Embryonic facial prominence (tissue), 1 donor: ENCODE results near the gene PKP1.

Experiments
- DNase-seq: peaks from one replicate; pipeline ENCODE4 v3.0.0-alpha.2; 2016; ENCODE audit errors: extremely low spot score

PKP1 gene

GRCh38 chr1:201280884-201281283 lies 2.4 kb upstream of the PKP1 start:
- DNase-seq: no peak

- no peak for DNase-seq
Measured at GRCh38 chr1:201281573-201281972, 1.7 kb upstream of the PKP1 start.

GRCh38 chr1:201282216-201282615 lies 1.1 kb upstream of the PKP1 start:
- no peak for DNase-seq

GRCh38 chr1:201283836-201284553 lies 689 bp downstream of the PKP1 start:
- DNase-seq: no peak

GRCh38 chr1:201284636-201285035 lies 1.3 kb downstream of the PKP1 start:
- no peak for DNase-seq

- DNase-seq: no peak
Measured at GRCh38 chr1:201285846-201286245, 2.5 kb downstream of the PKP1 start.

- DNase-seq: no peak
Measured at GRCh38 chr1:201286445-201286844, 3.1 kb downstream of the PKP1 start.

GRCh38 chr1:201288007-201288406 lies 4.7 kb downstream of the PKP1 start:
- no peak for DNase-seq

- DNase-seq: no peak
Measured at GRCh38 chr1:201288765-201289164, 5.5 kb downstream of the PKP1 start.

- no peak for DNase-seq
Measured at GRCh38 chr1:201290551-201290950, 7.2 kb downstream of the PKP1 start.

- DNase-seq: no peak
Measured at GRCh38 chr1:201291916-201292315, 8.6 kb downstream of the PKP1 start.

GRCh38 chr1:201294876-201295275 lies 11.6 kb downstream of the PKP1 start:
- DNase-seq: no peak

GRCh38 chr1:201295346-201295745 lies 12.0 kb downstream of the PKP1 start:
- DNase-seq: no peak

GRCh38 chr1:201295861-201296260 lies 12.6 kb downstream of the PKP1 start:
- no peak for DNase-seq

- DNase-seq: no peak
Measured at GRCh38 chr1:201296352-201296751, 13.0 kb downstream of the PKP1 start.

- DNase-seq: no peak
Measured at GRCh38 chr1:201298396-201299381, 15.4 kb downstream of the PKP1 start.

GRCh38 chr1:201299968-201300367 lies 16.7 kb downstream of the PKP1 start:
- no peak for DNase-seq

GRCh38 chr1:201300641-201301040 lies 17.3 kb downstream of the PKP1 start:
- no peak for DNase-seq

GRCh38 chr1:201302163-201303152 lies 19.2 kb downstream of the PKP1 start:
- no peak for DNase-seq

- DNase-seq: no peak
Measured at GRCh38 chr1:201304126-201304525, 20.8 kb downstream of the PKP1 start.

GRCh38 chr1:201305815-201306214 lies 22.5 kb downstream of the PKP1 start:
- DNase-seq: no peak

GRCh38 chr1:201307231-201307630 lies 23.9 kb downstream of the PKP1 start:
- no peak for DNase-seq
